PC-3 (cell line): ENCODE results near the gene LAS1L. TPM values are rescaled to one million over a fixed set of nuclear protein-coding genes. Genes with fewer than 3 reads are reported as not detected.
"Not testable (repeated sequence)": the region's sequence is repeated elsewhere in the genome, so short reads cannot be mapped to it uniquely, and the experiment has no call there.

Experiments used
- ATAC-seq: fragments of 200-7000 bp; cut with Tn5 transposase; 2 replicates; pipeline ENCODE4 v1.9.1; 2020; ENCODE audit warnings: mild to moderate bottlenecking, moderate library complexity
- BruUV-seq: library from RNA; stranded (reverse); fragments of 400-500 nt; replicated peaks from 2 replicates; lab custom pipeline; 2021; lab: Mats Ljungman, UMichigan
- CTCF ChIA-PET: fragments of 300-600 bp; sonication (Branson Sonifier 250); formaldehyde crosslinking; loops from one replicate; lab custom pipeline; 2022; ENCODE audit warnings: antibody characterized with exemption; lab: Charles Lee
- POLR2A ChIA-PET: fragments of 300-600 bp; sonication (Branson Sonifier 250); formaldehyde crosslinking; loops from one replicate; lab custom pipeline; 2022; ENCODE audit warnings: antibody characterized with exemption; ENCODE audit not compliant: unreplicated experiment; lab: Charles Lee
- DNase-seq: peaks from one replicate; pipeline ENCODE4 v3.0.0-alpha.2; 2015
- H2AFZ ChIP-seq: fragments of 300-600 bp; sonication (generic); 2 replicates; pipeline ENCODE4 v1.6.0; 2016; ENCODE audit warnings: antibody characterized with exemption, low read length
- H3F3A ChIP-seq: fragments of 300-600 bp; sonication (generic); one replicate; pipeline ENCODE4 v1.6.0; 2017; ENCODE audit warnings: antibody characterized with exemption, low read length, control low read depth, mild to moderate bottlenecking; ENCODE audit not compliant: unreplicated experiment
- H3K27ac ChIP-seq: fragments of 300-600 bp; sonication (generic); 2 replicates; pipeline ENCODE4 v1.5.1; 2016; ENCODE audit warnings: mild to moderate bottlenecking, low read length
- H3K27me3 ChIP-seq: fragments of 300-600 bp; sonication (generic); 2 replicates; pipeline ENCODE4 v1.6.1; 2016; ENCODE audit warnings: low read length, mixed read lengths
- H3K36me3 ChIP-seq: fragments of 300-600 bp; sonication (generic); 2 replicates; pipeline ENCODE4 v1.6.1; 2016; ENCODE audit warnings: low read depth, mixed run types, low read length, mixed read lengths
- H3K4me1 ChIP-seq: fragments of 300-600 bp; sonication (generic); 2 replicates; pipeline ENCODE4 v1.5.1; 2016; ENCODE audit warnings: low read length; ENCODE audit not compliant: insufficient read depth
- H3K4me2 ChIP-seq: fragments of 300-600 bp; sonication (generic); 2 replicates; pipeline ENCODE4 v1.6.0; 2016; ENCODE audit warnings: low read length
- H3K4me3 ChIP-seq: fragments of 300-600 bp; sonication (generic); 2 replicates; pipeline ENCODE4 v1.5.1; 2016; ENCODE audit warnings: mild to moderate bottlenecking, low read length, mixed read lengths
- H3K79me2 ChIP-seq: fragments of 300-600 bp; sonication (generic); 2 replicates; pipeline ENCODE4 v1.6.1; 2017; ENCODE audit warnings: low read length, mixed read lengths
- H3K9ac ChIP-seq: fragments of 300-600 bp; sonication (generic); 2 replicates; pipeline ENCODE4 v1.6.0; 2016; ENCODE audit warnings: mild to moderate bottlenecking, low read length
- H3K9me2 ChIP-seq: fragments of 300-600 bp; sonication (generic); replicated peaks from 2 replicates; pipeline ENCODE4 v1.6.1; 2016; ENCODE audit warnings: mixed run types, low read length, mixed read lengths
- H3K9me3 ChIP-seq: fragments of 300-600 bp; sonication (generic); 2 replicates; pipeline ENCODE4 v1.6.1; 2016; ENCODE audit warnings: low read length, mixed read lengths
- H4K20me1 ChIP-seq: fragments of 300-600 bp; sonication (generic); 2 replicates; pipeline ENCODE4 v1.6.1; 2016; ENCODE audit warnings: low read length, mixed read lengths
- EZH2 ChIP-seq: fragments of 300-600 bp; sonication (generic); IDR thresholded peaks from one replicate; pipeline ENCODE4 v1.6.1; 2017; ENCODE audit warnings: antibody characterized with exemption, mild to moderate bottlenecking, low read length; ENCODE audit not compliant: unreplicated experiment
- EZH2phosphoT487 ChIP-seq: fragments of 300-600 bp; sonication (generic); IDR thresholded peaks from 2 replicates; pipeline ENCODE4 v1.6.1; 2018; ENCODE audit warnings: mild to moderate bottlenecking, antibody characterized with exemption, low read length, borderline replicate concordance
- intact Hi-C: fragments of 100-400 bp; cut with micrococcal nuclease; formaldehyde crosslinking; loops from 2 replicates; pipeline ENCODE4 v1.9.0; 2023
- total RNA-seq: library from RNA; depleted of rRNA; stranded (reverse); fragments of >200 nt; gene quantifications from 2 replicates; pipeline ENCODE4 v1.2.3, GENCODE V29; 2014
- TF ChIP-seq, protein P1 (sequence below): fragments of 300-600 bp; sonication (generic); conservative IDR thresholded peaks from 2 replicates; pipeline ENCODE4 v1.5.1; 2017; ENCODE audit warnings: antibody characterized with exemption, low read depth, mild to moderate bottlenecking, low read length

The LAS1L gene
- total RNA-seq, 1 experiment from 2014 or later, result 69.0 TPM

DNA sequence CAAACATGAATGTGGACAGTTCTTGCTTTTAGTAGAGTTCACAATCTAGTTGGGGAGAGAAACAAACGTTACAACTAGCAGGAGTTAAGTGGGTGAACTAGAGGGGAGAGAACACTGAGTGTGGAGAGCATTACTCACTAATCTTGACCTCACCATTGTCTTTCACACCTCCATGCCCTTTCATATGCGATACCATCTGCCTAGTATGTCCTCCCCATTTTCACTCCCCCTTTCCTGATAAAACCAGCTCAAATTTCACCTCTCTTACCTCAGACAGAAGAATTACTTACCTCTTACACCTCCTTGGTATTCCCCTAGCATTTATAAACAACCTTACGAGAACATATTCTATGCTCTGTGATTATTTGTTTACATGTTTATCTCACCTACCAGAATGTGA is 53.6 kb downstream of the LAS1L start:
- DNase-seq (no peak), ATAC-seq (no peak)
- Histone ChIP-seq H3K36me3 (no peaks in the 10 kb centered on the region), H3K9me3 (no peaks in the 10 kb centered on the region), H2AFZ (no peak overlapping the region), H3F3A (no peaks in the 10 kb centered on the region), H3K9me2 (no peaks in the 10 kb centered on the region), H3K27ac (no peak overlapping the region), H3K9ac (no peak overlapping the region), H3K4me3 (no peak overlapping the region), H3K4me1 (no peaks in the 10 kb centered on the region), H3K4me2 (no peak overlapping the region), H3K27me3 (no peaks in the 10 kb centered on the region), H3K79me2 (no peaks in the 10 kb centered on the region), H4K20me1 (no peaks in the 10 kb centered on the region)
- ChIA-PET CTCF (no interaction called here), POLR2A (no interaction called here)
- TF ChIP-seq EZH2phosphoT487 (no peak), EZH2 (no peak)
- TF ChIP-seq, protein P1, sequence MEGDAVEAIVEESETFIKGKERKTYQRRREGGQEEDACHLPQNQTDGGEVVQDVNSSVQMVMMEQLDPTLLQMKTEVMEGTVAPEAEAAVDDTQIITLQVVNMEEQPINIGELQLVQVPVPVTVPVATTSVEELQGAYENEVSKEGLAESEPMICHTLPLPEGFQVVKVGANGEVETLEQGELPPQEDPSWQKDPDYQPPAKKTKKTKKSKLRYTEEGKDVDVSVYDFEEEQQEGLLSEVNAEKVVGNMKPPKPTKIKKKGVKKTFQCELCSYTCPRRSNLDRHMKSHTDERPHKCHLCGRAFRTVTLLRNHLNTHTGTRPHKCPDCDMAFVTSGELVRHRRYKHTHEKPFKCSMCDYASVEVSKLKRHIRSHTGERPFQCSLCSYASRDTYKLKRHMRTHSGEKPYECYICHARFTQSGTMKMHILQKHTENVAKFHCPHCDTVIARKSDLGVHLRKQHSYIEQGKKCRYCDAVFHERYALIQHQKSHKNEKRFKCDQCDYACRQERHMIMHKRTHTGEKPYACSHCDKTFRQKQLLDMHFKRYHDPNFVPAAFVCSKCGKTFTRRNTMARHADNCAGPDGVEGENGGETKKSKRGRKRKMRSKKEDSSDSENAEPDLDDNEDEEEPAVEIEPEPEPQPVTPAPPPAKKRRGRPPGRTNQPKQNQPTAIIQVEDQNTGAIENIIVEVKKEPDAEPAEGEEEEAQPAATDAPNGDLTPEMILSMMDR, result no peak
- intact Hi-C loops, result no loop called here
- BruUV-seq, result no TSS peak

DNA sequence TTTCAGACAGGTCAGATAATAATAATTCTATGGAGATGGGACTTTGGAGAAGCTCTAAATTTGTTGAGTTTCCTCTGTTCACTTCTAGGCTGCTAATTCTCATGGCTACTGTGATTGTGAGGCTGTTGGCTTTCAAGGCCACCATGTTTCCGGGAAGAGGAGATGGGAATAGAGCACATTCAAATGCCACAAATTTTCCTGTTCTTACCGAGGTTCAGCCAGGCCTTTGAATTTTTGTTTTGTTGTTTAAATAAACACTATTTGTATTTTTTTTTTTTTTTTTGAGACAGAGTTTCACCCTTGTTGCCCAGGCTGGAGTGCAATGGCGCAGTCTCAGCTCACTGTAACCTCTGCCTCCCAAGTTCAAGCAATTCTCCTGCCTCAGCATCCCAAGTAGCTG is 55.5 kb downstream of the LAS1L start:
- H3K4me2 ChIP-seq, H3K9ac ChIP-seq, H3K79me2 ChIP-seq, BruUV-seq, H2AFZ ChIP-seq, CTCF ChIA-PET, H3K27me3 ChIP-seq, H3K36me3 ChIP-seq, H3K9me3 ChIP-seq, H3K9me2 ChIP-seq, DNase-seq, H3K4me3 ChIP-seq, H3K4me1 ChIP-seq, H4K20me1 ChIP-seq, intact Hi-C loops, POLR2A ChIA-PET, H3K27ac ChIP-seq, H3F3A ChIP-seq, ATAC-seq: not testable (repeated sequence)

DNA sequence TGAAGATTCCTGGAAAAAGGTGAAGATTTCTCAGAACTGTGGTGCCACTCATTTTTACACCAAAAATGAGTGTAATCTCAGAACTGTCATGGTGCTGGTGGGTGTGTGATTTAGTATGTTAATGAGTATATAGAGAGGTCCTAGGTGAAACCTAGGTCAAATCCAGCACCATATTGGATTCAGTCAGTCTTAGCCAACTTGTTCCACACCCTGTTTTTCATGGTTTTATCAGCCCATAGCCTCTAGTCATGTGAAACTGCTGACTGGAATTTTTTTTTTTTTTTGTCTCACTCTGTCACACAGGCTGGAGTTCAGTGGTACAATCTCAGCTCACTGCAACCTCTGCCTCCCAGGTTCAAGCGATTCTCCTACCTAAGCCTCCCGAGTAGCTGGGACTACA is 58.0 kb downstream of the LAS1L start:
- Histone ChIP-seq H3K4me1 (no peaks in the 10 kb centered on the region), H3K9me2 (no peaks in the 10 kb centered on the region), H3K79me2 (no peaks in the 10 kb centered on the region), H3K27me3 (no peaks in the 10 kb centered on the region), H2AFZ (no peak overlapping the region), H3K36me3 (no peaks in the 10 kb centered on the region), H3K4me2 (no peak overlapping the region), H3K4me3 (no peak overlapping the region), H4K20me1 (no peaks in the 10 kb centered on the region), H3K9ac (no peak overlapping the region), H3F3A (no peaks in the 10 kb centered on the region), H3K27ac (no peak overlapping the region), H3K9me3 (no peaks in the 10 kb centered on the region)
- DNase-seq, result no peak
- BruUV-seq, result no TSS peak
- ATAC-seq, result no peak
- TF ChIP-seq EZH2 (no peak), EZH2phosphoT487 (no peak)
- TF ChIP-seq, protein P1, result no peak
- intact Hi-C loops, result no loop called here
- CTCF ChIA-PET, result no interaction called here
- POLR2A ChIA-PET, result no interaction called here
